H9 (cell line): Measurements from ENCODE around the gene PRDM2. TPM values are rescaled to one million over a fixed set of nuclear protein-coding genes. Genes with fewer than 3 reads are reported as not detected.

ENCODE experiments used
- DNase-seq: peaks from one replicate; pipeline ENCODE4 v3.0.0-alpha.2; 2017
- H2AFZ ChIP-seq: one replicate; pipeline ENCODE4 v1.6.1; 2013; ENCODE audit warnings: mild to moderate bottlenecking, low read length, control low read depth, moderate library complexity
- H2AK5ac ChIP-seq: 2 replicates; pipeline ENCODE4 v1.6.1; 2013; ENCODE audit warnings: low read length, control low read depth, mixed read lengths; ENCODE audit not compliant: insufficient read length
- H2BK120ac ChIP-seq: one replicate; pipeline ENCODE4 v1.6.1; 2013; ENCODE audit warnings: low read depth, mild to moderate bottlenecking, low read length, control low read depth, inconsistent platforms; ENCODE audit not compliant: poor library complexity, severe bottlenecking
- H2BK12ac ChIP-seq: 2 replicates; pipeline ENCODE4 v1.6.1; 2013; ENCODE audit warnings: low read length, control low read depth, mixed read lengths, low read depth; ENCODE audit not compliant: insufficient read length
- H2BK15ac ChIP-seq: 2 replicates; pipeline ENCODE4 v1.6.1; 2013; ENCODE audit warnings: low read depth, low read length, control low read depth
- H2BK20ac ChIP-seq: one replicate; pipeline ENCODE4 v1.6.1; 2013; ENCODE audit warnings: low read depth, mild to moderate bottlenecking, low read length, control low read depth, inconsistent platforms; ENCODE audit not compliant: poor library complexity, severe bottlenecking
- H2BK5ac ChIP-seq: 2 replicates; pipeline ENCODE4 v1.6.1; 2013; ENCODE audit warnings: low read length, control low read depth, mixed read lengths; ENCODE audit not compliant: insufficient read length
- H3K14ac ChIP-seq: 2 replicates; pipeline ENCODE4 v1.6.1; 2013; ENCODE audit warnings: low read length, control low read depth; ENCODE audit not compliant: insufficient read depth
- H3K18ac ChIP-seq: 2 replicates; pipeline ENCODE4 v1.6.1; 2013; ENCODE audit warnings: low read depth, mild to moderate bottlenecking, mixed read lengths, low read length, control low read depth; ENCODE audit not compliant: insufficient read length
- H3K23ac ChIP-seq: 2 replicates; pipeline ENCODE4 v1.6.1; 2013; ENCODE audit warnings: low read length, control low read depth, mixed read lengths, low read depth; ENCODE audit not compliant: insufficient read length
- H3K23me2 ChIP-seq: 2 replicates; pipeline ENCODE4 v1.6.1; 2013; ENCODE audit warnings: low read depth, mild to moderate bottlenecking, mixed read lengths, low read length, control low read depth; ENCODE audit not compliant: insufficient read length, poor library complexity, severe bottlenecking
- H3K27ac ChIP-seq: 2 replicates; pipeline ENCODE4 v1.5.1; 2013; ENCODE audit warnings: low read length, control low read depth, mixed read lengths, low read depth; ENCODE audit not compliant: insufficient read length
- H3K27me3 ChIP-seq: 2 replicates; pipeline ENCODE4 v1.6.1; 2013; ENCODE audit warnings: low read length, control low read depth, inconsistent platforms; ENCODE audit not compliant: insufficient read depth
- H3K4ac ChIP-seq: 2 replicates; pipeline ENCODE4 v1.6.1; 2013; ENCODE audit warnings: low read depth, mild to moderate bottlenecking, control low read depth, inconsistent platforms, low read length, moderate library complexity
- H3K4me1 ChIP-seq: 2 replicates; pipeline ENCODE4 v1.6.1; 2013; ENCODE audit warnings: low read length, control low read depth, inconsistent platforms; ENCODE audit not compliant: insufficient read depth
- H3K4me2 ChIP-seq: 2 replicates; pipeline ENCODE4 v1.6.1; 2013; ENCODE audit warnings: low read length, control low read depth, mixed read lengths; ENCODE audit not compliant: insufficient read length, insufficient read depth
- H3K56ac ChIP-seq: 2 replicates; pipeline ENCODE4 v1.6.1; 2013; ENCODE audit warnings: low read depth, mild to moderate bottlenecking, mixed read lengths, low read length, control low read depth; ENCODE audit not compliant: insufficient read length
- H3K79me1 ChIP-seq: 2 replicates; pipeline ENCODE4 v1.6.1; 2013; ENCODE audit warnings: low read depth, mild to moderate bottlenecking, moderate library complexity, low read length, control low read depth, inconsistent platforms; ENCODE audit not compliant: insufficient read depth, poor library complexity, severe bottlenecking
- H3K79me2 ChIP-seq: 2 replicates; pipeline ENCODE4 v1.6.1; 2013; ENCODE audit warnings: low read length, control low read depth, inconsistent platforms; ENCODE audit not compliant: insufficient read depth
- H3K9ac ChIP-seq: 2 replicates; pipeline ENCODE4 v1.6.1; 2013; ENCODE audit warnings: low read length, control low read depth, mixed read lengths; ENCODE audit not compliant: insufficient read length; ENCODE audit errors: extremely low read depth
- H3K9me3 ChIP-seq: one replicate; pipeline ENCODE4 v1.6.1; 2013; ENCODE audit warnings: low read depth, low read length, inconsistent platforms; ENCODE audit not compliant: control insufficient read depth
- H3T11ph ChIP-seq: one replicate; pipeline ENCODE4 v1.6.1; 2013; ENCODE audit warnings: mild to moderate bottlenecking, low read length, control low read depth, inconsistent platforms
- H4K20me1 ChIP-seq: one replicate; pipeline ENCODE4 v1.6.1; 2013; ENCODE audit not compliant: control insufficient read depth, insufficient read length, insufficient read depth
- H4K5ac ChIP-seq: 2 replicates; pipeline ENCODE4 v1.6.1; 2013; ENCODE audit warnings: low read depth, mild to moderate bottlenecking, mixed read lengths, low read length, control low read depth; ENCODE audit not compliant: insufficient read length
- H4K8ac ChIP-seq: replicated peaks from 2 replicates; pipeline ENCODE4 v1.6.1; 2013; ENCODE audit warnings: low read length, control low read depth, mixed read lengths, low read depth; ENCODE audit not compliant: insufficient read length
- H4K91ac ChIP-seq: 2 replicates; pipeline ENCODE4 v1.6.1; 2013; ENCODE audit warnings: low read depth, mild to moderate bottlenecking, moderate library complexity, mixed read lengths, low read length, control low read depth; ENCODE audit not compliant: insufficient read length
- H3K27ac Mint-ChIP-seq, 3 experiments: 2 replicates in 2 of 3; 3 replicates in 1 of 3; pipeline ENCODE4 v1.8.0; 2020 to 2021; ENCODE audit warnings: mixed read lengths in 3 of 3, mild to moderate bottlenecking in 1 of 3, moderate library complexity in 1 of 3
- H3K27me3 Mint-ChIP-seq: 2 replicates; pipeline ENCODE4 v1.8.0; 2021; ENCODE audit warnings: low read depth, mild to moderate bottlenecking, moderate library complexity, mixed read lengths
- H3K36me3 Mint-ChIP-seq, 3 experiments: 2 replicates in 2 of 3; 3 replicates in 1 of 3; pipeline ENCODE4 v1.8.0; 2020 to 2021; ENCODE audit warnings: low read depth in 3 of 3, mixed read lengths in 3 of 3; ENCODE audit not compliant: insufficient read depth in 1 of 3
- H3K4me1 Mint-ChIP-seq, 2 experiments: 2 replicates each; pipeline ENCODE4 v1.8.0; 2020; ENCODE audit warnings: mixed read lengths in 2 of 2
- H3K4me3 Mint-ChIP-seq, 2 experiments: 2 replicates in 1 of 2; 3 replicates in 1 of 2; pipeline ENCODE4 v1.8.0; 2020 to 2021; ENCODE audit warnings: mild to moderate bottlenecking in 2 of 2, mixed read lengths in 2 of 2, moderate library complexity in 1 of 2
- H3K9me3 Mint-ChIP-seq, 2 experiments: 2 replicates in 1 of 2; 3 replicates in 1 of 2; pipeline ENCODE4 v1.8.0; 2020; ENCODE audit warnings: mild to moderate bottlenecking in 2 of 2, mixed read lengths in 2 of 2, moderate library complexity in 1 of 2
- WGBS: extraction: QIAGEN DNeasy Blood & Tissue Kit; methylation state at CpG from one replicate; pipeline ENCODE4 v1.1.7; 2013; ENCODE audit warnings: missing lambda C conversion rate, low lambda C conversion rate, mixed read lengths; ENCODE audit not compliant: insufficient read length; ENCODE audit errors: extremely low coverage; 5-methylcytosine and 5-hydroxymethylcytosine counted together
- total RNA-seq: library from RNA; stranded (reverse); gene quantifications from 2 replicates; pipeline ENCODE4 v1.2.1, GENCODE V29; 2021
- TF ChIP-seq, protein P1 (sequence below): fragments of 200-600 bp; sonication (generic); conservative IDR thresholded peaks from 3 replicates; pipeline ENCODE4 v1.8.0; 2021; ENCODE audit warnings: antibody characterized with exemption, mild to moderate bottlenecking

The PRDM2 gene
- total RNA-seq, 1 experiment from 2014 or later, result 24.5 TPM

DNA sequence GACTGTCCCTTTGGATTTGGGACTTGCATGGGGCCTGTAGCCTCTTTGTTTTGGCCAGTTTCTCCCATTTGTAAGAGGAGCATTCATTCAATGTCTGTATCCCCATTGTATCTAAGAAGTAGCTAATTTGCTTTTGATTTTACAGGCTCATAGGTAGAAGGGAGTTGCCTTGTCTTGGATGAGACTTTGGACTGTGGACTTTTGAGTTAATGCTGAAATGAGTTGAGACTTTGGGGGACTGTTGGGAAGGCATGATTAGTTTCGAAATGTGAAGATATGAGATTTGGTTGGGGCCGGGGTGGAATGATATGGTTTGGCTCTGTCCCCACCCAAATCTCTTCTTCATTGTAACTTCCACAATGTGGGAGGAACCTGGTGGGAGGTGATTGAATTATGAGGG, 151.7 kb downstream of the PRDM2 start:
- no peak overlapping the region for H2BK12ac ChIP-seq
- H3K9me3 ChIP-seq, result peaks cover 2% of the 10 kb centered on the region
- H3K9ac ChIP-seq, result no peak overlapping the region
- no peak overlapping the region for H3K4ac ChIP-seq
- no peak overlapping the region for H3K18ac ChIP-seq
- no peaks in the 10 kb centered on the region for H3K27me3 ChIP-seq
- peaks cover 8 to 12% of the 10 kb centered on the region in 2 experiments for H3K4me1 Mint-ChIP-seq
- no peak overlapping the region for H3K56ac ChIP-seq
- H3K27ac Mint-ChIP-seq, result no peak overlapping the region
- no peak overlapping the region for H2AFZ ChIP-seq
- H3K23me2 ChIP-seq, result no peaks in the 10 kb centered on the region
- H3K79me2 ChIP-seq, result no peaks in the 10 kb centered on the region
- no peaks in the 10 kb centered on the region for H3K79me1 ChIP-seq
- no peak for DNase-seq
- H3K4me1 ChIP-seq, result no peaks in the 10 kb centered on the region; the same call in 1 of the 2 replicates
- H2AK5ac ChIP-seq, result no peak overlapping the region
- peaks cover 0 to 31% (median 14%) of the 10 kb centered on the region in 3 experiments; a peak in 5 of 7 replicates for H3K36me3 Mint-ChIP-seq
- H4K5ac ChIP-seq, result no peak overlapping the region
- H3K4me3 Mint-ChIP-seq, result no peak overlapping the region
- no peaks in the 10 kb centered on the region for H4K20me1 ChIP-seq
- no peak overlapping the region for H2BK120ac ChIP-seq
- H2BK20ac ChIP-seq, result no peak overlapping the region
- H2BK5ac ChIP-seq, result no peak overlapping the region
- TF ChIP-seq, protein P1, sequence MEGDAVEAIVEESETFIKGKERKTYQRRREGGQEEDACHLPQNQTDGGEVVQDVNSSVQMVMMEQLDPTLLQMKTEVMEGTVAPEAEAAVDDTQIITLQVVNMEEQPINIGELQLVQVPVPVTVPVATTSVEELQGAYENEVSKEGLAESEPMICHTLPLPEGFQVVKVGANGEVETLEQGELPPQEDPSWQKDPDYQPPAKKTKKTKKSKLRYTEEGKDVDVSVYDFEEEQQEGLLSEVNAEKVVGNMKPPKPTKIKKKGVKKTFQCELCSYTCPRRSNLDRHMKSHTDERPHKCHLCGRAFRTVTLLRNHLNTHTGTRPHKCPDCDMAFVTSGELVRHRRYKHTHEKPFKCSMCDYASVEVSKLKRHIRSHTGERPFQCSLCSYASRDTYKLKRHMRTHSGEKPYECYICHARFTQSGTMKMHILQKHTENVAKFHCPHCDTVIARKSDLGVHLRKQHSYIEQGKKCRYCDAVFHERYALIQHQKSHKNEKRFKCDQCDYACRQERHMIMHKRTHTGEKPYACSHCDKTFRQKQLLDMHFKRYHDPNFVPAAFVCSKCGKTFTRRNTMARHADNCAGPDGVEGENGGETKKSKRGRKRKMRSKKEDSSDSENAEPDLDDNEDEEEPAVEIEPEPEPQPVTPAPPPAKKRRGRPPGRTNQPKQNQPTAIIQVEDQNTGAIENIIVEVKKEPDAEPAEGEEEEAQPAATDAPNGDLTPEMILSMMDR, result no peak
- H3K27me3 Mint-ChIP-seq, result peaks cover 19% of the 10 kb centered on the region
- H3K9me3 Mint-ChIP-seq, result peaks cover 41 to 55% of the 10 kb centered on the region in 2 experiments
- no peak overlapping the region for H4K8ac ChIP-seq
- no peak overlapping the region for H3K23ac ChIP-seq
- no peak overlapping the region for H3K4me2 ChIP-seq
- H2BK15ac ChIP-seq, result no peak overlapping the region
- no peak overlapping the region for H3K27ac ChIP-seq
- WGBS, result no CpG with 5 or more reads among the region's 2 CpGs
- H4K91ac ChIP-seq, result no peak overlapping the region
- no peak overlapping the region for H3K14ac ChIP-seq
- H3T11ph ChIP-seq, result no peak overlapping the region
